GM19395 (cell line): Measurements from ENCODE around the gene FAM240B.

Experiments used
- ATAC-seq: cut with Tn5 transposase; IDR thresholded peaks from one replicate; pipeline ENCODE4 v1.9.1; 2021; ENCODE audit warnings: mild to moderate bottlenecking, moderate library complexity; ENCODE audit not compliant: unreplicated experiment

The FAM240B gene

DNA sequence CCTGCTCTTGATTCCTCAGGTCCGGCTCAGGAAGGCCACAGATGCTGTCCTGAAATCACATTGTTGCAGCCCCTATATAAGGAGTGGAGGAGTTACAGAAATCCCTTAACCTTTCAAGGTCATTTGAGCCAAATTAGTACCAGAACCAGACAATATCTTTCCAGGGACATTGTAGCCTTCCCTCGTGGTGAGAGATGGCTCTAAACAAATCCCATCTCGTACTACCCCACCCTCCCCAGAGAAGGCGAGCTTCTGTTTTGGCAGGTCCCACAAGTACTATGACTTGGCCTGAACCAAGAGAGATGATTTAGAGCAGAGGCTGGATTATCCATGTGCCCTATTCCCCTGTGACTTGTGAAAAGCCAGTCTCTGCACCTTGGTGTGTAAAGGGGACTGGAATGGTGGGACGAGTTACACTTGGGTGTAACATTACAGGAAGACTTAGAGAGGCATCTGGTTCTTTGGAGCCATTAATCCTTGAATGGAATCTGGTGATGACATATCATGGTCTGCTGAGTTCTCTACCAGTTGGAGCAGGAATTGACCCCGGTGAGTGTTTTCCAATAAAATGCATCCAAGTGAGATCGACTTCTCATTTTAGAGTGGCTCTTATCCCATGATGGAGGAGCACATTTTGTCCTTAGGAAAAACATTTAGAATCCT lies at the start of gene FAM240B:
Gene FAM240B, minus strand, starts transcription at position 51 of the 663 bp plus-strand sequence. CDS start 16,134 bp downstream, outside the sequence.
- no peak for ATAC-seq

DNA sequence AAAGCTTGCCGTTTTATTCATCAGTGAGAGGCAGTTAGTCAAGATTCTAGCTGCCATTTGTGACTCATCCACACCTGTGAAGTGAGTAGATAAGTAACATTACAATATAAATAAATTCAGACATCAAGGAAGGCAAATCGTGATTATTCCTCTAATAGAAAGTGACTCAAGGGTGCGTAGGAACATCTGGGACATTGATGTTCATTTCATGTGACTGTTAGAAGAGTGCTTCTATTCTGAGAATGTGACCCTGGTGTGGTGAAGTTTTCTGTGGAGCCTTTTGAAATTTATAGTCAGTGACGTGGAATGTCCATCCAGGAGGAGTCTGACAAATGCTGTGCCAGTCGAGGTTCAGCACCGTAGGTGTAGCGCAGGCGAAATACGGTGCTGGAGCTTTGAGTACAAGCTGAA lies 48.4 kb upstream of the FAM240B start:
- no peak for ATAC-seq

DNA sequence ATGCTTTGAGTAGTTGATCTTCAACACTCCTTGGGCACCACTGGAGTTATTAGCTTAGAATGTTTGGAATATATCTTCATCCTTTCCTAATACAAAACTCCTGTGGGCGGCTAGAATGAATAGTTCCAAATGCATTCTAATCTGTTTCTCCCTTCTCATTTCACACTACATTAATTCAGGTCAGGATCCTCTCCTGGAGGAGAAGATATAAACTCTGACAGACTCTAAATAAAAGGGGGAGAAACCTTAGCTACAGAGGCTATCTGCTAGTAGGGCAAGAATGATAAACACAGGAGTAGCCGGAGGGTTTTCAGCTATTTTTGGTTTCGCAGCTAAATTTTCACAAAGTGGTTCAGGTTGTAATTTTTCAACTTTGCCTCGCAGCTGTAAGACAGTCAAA lies 45.2 kb upstream of the FAM240B start:
- ATAC-seq: no peak

DNA sequence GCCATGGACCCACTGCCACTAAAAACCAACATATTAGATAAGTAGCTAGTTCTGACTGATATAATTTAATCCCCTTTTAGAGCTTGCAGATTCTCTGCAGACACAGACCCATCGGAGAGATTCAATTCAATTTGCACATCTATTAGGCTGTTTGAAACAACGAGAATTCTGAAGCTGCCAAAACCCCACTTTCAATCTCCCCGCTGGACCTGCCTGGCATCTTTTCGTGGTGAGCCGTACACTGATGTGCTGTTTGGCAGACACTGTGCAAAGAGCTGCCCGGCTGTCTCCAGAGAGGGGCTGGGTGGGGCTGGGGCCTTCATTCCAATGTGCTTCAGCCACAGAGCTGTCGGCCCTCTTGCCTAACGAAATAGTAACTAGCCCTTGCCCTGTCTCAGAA lies 42.1 kb upstream of the FAM240B start:
- no peak for ATAC-seq

DNA sequence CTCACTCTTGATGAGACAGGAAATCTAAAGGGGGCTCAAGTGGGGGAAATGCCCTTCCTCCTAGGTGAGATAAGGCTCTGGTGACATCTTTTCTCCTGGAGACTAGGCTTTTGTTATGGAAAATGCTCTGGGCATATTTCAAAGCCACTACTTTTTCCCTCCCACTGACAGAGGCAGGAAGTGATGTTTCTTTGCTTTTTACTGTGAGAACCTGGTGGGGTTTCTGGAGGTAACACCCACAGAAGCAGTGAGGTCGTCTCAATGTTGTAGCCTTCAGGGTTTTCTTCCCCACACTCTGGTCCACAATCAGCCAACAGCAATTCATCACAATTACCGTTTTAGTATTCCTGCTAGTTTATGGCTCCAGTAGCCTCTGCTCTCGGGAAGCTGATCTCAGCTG lies 41.4 kb upstream of the FAM240B start:
- ATAC-seq: no peak

DNA sequence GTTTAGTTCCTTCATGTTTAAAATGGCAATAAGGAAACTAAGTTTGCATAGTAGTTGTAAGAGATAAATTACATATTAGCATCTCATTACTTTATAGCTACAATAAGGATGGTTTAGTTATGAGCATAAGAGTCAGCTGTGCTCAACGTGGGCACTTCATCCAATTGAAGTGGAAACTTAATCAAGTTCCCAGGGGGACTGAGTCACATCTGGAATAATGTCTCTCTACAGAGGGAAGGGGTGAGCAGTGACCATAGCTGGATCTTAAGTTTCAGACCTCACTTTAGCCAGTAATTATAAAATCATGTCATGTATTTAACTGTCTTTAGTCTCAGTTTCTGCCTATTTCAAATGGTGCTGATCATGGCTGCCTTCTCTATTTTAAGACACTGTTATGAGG lies 36.8 kb upstream of the FAM240B start:
- ATAC-seq: no peak

DNA sequence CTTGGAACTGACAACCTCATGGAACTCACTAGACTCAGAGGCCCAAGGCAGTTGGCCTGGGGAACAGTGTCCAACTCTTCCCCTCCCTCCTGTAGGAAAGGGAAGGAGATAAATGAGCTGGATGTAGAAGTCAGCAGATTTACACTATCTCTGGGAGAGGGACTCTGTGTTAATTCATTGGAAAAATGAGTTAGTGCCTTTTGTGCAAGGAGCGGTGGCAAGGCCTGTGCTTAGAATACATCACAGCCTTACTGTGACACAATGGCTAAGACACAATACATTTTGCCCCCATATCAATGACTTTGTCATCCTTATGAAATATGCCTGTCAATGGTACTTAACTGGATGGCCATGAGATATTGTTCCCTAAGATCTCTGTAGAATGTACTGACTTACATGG lies 28.0 kb upstream of the FAM240B start:
- no peak for ATAC-seq

DNA sequence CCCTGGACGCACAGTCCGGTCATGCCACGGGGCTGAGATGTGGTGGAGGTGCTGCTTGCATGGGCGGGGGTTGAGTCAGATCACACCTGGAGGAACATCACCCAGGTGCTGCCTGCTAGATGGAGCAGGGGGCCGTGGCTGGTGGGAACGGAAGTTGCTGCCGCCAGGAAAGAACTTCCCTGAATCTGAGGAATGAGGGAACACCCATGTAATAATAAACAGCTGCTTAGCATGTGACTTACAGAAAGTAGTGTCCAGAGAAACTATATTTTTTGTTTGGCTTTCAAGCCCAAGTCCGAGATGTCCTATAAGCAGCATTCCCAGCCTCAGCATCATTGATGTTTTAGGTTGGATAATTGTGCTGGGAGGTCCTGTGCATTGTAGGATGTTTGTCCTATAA lies 27.1 kb upstream of the FAM240B start:
- ATAC-seq: no peak

DNA sequence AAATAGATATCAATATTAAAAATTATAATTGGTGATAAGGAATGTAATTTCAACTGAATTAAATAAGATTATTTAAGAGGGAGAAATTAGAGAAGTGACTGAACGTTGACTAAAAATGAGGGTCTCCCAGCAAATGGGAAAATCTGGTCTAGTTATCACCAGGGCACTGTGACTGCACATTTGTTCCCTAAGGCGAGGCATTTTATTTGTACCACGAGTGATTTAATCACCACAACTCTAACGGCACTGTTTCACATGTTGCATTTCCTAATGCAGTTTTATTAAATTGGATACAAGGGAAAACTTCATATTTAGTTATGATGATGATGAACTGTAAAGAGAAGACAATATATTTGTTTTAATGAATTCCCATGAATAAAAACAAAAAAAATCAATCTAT lies 26.4 kb upstream of the FAM240B start:
- no peak for ATAC-seq

DNA sequence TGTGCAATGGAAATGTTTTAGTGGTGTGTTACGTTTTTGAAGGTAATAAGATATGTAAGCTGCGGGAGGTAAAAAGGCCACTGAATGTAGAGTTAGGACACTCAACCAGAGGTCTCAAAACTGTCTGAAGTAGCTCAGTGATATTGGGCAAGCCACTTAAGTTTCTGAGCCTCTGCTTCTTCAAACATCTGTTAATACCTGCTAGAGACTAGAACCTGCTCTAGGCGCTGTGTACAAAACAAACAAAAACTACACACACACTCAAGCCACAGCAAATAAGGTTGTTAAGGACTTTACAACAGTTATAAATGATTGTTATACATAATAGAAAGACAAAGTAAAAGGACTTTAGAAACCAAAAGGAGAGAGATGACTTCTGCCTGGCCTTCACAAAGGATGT lies 24.6 kb upstream of the FAM240B start:
- ATAC-seq: no peak

DNA sequence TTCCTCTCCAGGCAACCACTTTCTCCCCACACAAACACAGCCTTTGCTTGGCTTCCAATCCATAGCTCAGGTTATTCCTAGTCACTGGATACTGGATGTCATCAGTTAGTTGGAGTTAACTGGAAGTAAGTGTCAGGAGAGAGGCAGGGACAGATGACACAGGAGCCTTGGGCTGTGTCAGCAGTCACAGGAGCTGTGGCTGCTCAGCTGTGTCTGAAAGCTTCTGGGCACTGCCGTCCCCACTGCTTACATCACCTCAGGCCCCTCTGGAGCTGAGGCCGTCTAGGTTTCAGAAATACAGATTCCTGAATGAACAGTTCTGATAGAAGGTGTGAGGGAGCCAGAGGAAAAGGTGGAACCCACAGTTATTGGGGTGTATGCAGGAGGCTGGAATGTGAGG lies 17.3 kb upstream of the FAM240B start:
- ATAC-seq: no peak

DNA sequence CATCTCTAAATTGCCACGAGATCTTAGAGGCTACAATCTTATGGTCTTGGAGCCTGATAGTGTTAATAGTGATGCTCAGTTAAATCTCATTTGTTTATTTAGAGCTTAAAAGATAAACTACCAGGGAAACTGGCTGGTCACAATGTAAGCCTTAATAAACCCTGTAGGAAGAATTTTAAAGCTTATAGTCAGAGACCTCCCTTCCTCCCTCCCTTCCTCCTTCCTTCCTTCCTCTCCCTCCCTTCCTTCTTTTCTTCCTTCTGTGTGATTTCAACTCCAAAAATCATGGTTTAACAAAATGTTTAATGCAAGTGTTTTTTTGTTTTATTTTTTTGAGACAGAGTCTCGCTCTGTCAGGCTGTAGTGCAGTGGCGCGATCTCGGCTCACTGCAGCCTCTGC lies 14.9 kb upstream of the FAM240B start:
- ATAC-seq: no peak

DNA sequence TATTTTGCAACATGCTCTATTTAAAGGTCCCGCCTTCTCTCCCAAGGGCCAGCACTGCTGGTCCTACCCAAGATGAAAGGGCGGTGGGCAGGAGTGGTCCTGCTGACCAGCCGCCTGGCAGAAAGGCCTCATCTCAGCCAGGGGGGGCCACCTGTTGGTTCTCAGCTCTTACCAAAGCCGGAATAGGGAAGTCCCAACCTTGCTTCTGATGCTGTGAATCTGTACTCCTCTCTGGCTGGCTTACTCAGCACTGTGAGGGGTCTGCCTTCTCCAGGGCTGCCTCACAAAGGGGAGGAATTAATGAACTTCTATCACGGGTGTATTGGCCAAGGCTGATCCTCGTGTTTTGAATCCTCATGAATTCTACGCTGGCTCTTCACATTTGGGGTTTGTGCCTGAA lies 13.6 kb upstream of the FAM240B start:
- ATAC-seq: no peak

DNA sequence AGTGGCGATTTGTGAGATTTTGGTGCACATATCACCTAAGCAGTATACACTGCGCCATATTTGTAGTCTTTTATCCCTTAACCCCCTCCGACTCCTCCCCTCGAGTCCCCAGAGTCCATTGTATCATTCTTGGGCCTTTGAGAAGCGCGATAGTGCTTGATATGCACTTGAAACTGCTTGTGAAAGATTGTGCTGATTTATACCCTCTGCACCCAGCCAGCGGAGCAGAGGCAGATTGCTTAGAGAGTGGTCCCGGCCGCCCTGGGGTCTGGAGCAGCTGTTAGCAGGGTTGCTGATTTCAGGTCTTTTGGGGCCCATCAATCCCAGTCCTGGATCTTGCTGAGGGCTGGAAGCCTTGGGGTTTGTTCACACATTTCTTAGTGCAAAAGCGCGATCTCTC lies 13.0 kb upstream of the FAM240B start:
- ATAC-seq: no peak

DNA sequence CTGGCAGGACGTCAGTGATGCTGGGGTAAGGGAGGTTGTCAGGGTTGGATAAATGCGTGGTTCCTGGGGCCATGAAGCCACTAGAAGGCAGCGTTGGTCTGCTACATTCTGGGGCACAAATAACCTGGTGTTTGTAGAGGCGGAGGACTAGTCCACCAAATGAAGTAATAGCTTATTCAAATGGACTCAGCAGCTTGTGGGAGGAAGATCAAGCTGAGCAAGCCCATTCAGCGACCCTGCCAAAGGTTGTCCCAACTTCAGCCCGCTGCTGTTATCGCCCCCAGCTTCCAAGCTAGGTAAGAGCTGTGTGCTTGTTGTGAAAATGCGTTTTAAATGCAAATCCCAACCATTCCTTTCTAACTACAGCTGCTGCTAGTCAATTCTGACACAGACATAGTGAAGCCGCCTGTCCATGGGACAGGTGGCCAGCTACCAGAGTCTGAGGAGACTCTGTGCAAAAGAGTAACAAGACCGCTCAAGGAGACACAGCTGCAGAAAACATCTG lies 7.6 kb upstream of the FAM240B start:
- ATAC-seq: no peak

DNA sequence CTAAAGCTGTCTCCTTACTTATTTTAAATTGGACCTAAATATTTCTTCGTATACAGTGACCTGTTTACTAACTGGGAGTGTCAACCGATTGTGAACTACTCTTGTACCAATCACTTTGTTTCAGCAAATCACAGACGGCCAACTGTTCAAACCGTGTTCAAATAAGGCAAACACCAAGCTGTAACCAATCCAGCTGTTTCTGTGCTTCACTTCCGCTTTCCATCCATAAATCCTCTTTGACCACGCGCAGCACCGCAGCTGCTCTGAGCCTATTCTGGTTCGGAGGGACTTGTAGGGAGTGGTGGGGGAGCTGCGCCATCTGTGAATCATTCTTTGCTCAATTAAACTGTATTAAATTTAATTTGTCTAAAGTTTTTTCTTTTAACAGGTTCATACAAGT lies 4.8 kb upstream of the FAM240B start:
- ATAC-seq: no peak

DNA sequence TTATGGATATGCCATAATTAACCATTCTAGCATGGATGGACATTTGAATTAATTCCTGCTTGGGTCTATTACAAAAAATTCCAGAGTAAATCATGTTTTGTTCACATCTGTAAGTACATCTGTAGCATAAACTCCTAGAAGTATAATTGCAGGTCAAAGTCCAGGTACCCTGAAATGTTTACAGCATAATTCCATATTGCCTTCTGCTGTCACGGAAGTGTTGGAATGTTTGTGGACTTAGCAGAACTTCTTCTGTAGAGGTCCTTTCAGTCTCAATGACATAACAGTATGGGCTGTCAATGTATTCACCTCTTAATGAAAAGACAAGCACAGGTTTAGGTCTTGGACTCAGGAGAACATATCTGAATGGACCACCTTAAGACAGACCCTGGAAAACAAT lies 1.8 kb downstream of the FAM240B start:
- ATAC-seq: no peak

DNA sequence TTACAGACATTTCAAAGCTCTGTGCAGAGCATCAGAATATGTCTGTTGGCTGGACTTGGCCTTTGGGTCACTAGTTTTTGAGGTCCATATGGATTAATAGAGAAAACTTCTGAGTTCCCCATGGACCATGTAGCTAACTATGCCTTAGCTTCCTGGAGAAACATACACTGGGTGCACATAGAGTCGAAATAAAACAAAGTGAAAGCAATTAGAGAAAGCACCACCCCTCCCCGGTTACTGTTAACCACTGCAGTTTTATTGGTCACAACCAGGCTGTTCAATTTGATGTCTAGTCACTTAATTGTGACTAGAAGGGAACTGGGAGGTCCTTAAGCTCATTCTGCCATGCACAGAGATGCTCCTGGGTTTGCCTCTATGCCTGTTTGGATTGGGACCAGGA lies 4.2 kb downstream of the FAM240B start:
- ATAC-seq: no peak

DNA sequence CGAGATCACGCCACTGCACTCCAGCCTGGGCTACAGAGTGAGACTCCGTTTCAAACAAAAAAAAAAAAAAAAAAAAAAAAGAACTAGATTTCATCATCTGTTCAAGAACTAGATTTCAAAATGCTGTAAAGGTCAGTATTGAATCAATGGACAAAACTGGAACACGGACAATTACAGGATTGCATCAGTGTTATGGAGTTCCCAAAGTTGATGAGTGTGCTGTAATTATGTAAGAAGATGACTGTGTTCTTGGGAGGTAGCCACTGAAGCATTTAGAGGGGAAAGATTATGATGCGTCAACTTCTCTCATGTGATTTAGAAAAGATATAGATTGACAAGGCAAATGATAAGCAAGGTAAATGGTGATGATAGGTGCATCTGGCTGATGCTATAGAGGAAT lies 6.5 kb downstream of the FAM240B start:
- ATAC-seq: no peak

DNA sequence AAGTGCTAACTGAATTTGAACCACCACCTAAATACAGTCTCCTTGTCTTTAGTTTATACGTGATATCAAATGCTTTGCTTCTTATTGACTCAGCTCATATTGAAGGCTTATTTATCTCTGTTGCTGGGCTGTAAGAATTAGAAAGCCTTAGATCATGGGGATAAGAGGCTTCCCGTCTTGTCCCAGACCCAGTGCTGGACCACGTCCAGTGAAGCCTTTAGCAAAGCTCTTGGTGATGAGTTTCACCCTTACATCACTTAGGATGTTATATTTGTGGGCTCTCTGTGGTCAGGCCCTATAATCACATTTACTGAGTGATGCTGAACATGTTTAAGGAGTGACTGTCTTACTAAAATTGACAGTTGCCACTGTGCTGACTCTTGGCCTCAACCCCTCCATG lies 11.2 kb downstream of the FAM240B start:
- ATAC-seq: no peak

DNA sequence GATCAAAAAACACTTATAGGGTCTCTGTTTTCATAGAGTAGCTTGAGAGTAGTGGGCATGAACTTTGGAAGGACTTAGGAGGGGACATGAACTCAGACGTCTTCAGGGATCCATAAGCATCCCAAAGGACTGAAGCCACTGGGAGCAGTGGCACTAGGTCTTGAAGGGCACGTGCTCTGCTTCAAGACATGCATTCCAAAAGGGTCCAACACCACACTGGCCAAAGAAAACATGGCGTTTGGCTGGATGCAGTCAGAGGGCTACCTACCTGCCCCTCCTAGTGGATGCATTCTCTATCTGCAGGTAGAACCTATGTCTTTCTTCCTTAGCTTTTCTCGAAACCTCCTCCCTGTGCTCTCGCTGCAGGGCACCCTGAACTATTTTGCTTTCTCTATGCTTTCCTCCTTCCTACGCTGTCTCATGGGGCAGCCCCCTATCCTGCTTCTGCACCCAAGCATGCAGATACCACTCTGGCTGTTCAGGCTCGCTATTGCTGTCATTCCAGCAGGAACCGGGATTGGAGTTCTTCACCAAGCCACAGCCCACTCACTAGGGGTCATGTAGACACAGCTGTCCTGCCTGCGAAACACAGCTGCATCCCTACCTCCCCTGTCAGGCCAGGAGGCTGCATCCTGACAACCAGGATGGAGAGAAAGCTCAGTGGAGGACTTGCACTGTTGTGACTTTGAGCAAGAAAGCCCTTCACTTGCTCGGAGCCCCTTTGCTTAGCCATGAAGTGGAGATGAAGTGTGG lies 11.9 kb downstream of the FAM240B start:
- ATAC-seq: no peak

DNA sequence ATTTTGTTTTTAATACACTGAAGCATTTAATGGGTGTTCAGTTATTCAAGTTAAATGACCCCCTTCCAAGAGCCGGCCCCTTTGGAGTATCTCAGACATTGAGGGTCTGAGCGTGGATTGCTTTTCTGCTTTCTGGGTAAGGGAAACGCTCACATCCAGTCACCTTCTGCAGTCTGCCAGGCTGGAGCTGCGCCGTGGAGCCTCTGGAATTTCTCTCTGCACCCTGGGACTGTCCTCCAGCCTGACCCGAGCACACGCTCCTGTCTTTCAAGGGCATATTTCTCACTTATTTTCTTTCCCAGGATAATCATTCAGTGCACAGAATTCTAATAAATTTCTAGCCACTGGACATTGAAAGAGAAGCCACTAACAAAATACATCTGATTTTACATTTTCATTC lies 13.4 kb downstream of the FAM240B start:
- ATAC-seq: no peak

DNA sequence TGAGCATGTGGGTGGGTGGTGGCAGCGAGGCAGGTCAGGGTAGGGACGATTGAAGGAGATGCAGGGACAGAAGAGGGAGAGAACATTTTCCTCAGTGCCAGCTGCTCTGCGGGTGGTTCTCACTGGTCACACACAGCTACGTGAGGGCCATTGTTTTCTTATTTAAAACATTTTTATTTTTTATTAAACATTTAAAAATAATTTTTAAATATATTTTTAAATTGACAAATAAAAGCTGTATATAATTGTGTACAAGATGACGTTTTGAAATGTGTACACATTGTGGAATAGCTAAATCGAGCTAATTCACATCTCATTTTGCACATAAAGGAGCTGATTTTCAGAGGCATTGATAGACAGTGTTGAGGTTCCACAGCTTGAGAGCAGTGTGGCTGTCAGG lies 14.0 kb downstream of the FAM240B start:
- ATAC-seq: no peak
